Testis (tissue), 3 donors: ENCODE data around the gene IGSF22. TPM values are rescaled to one million over a fixed set of nuclear protein-coding genes. Genes with fewer than 3 reads are reported as not detected.

Experiments
- DNase-seq: peaks from one replicate; pipeline ENCODE4 v3.0.0-alpha.2; 2019
- H3K27ac ChIP-seq, 2 donors: fragments of 200-600 bp; sonication (generic); one replicate each; pipeline ENCODE4 v1.5.1; 2019
- H3K27me3 ChIP-seq: fragments of 200-600 bp; sonication (generic); one replicate; pipeline ENCODE4 v1.5.1; 2019
- H3K36me3 ChIP-seq: fragments of 200-600 bp; sonication (generic); one replicate; pipeline ENCODE4 v1.5.1; 2017; ENCODE audit warnings: low read depth; ENCODE audit errors: missing control alignments
- H3K4me1 ChIP-seq: fragments of 200-600 bp; sonication (generic); one replicate; pipeline ENCODE4 v1.5.1; 2019
- H3K4me3 ChIP-seq, 2 donors: fragments of 200-600 bp; sonication (generic); one replicate each; pipeline ENCODE4 v1.5.1; 2017 to 2019
- H3K9me3 ChIP-seq: fragments of 200-600 bp; sonication (generic); one replicate; pipeline ENCODE4 v1.5.1; 2017
- CTCF ChIP-seq, 3 experiments: fragments of 450-650 bp in 2 of 3; fragments of 200-600 bp in 1 of 3; sonication (generic) in 1 of 3; IDR thresholded peaks; one replicate each; pipeline ENCODE4 v1.5.1; 2016 to 2019; ENCODE audit warnings: antibody characterized with exemption in 3 of 3, mild to moderate bottlenecking in 2 of 3, moderate library complexity in 1 of 3
- POLR2A ChIP-seq: fragments of 450-650 bp; IDR thresholded peaks from one replicate; pipeline ENCODE4 v1.6.1; 2017; ENCODE audit warnings: antibody characterized with exemption, mild to moderate bottlenecking, moderate library complexity
- WGBS, 2 donors: methylation state at CpG; one replicate each; pipeline ENCODE4 v1.1.5; 2018; 5-methylcytosine and 5-hydroxymethylcytosine counted together
- intact Hi-C: fragments of 100-400 bp; cut with DNase I; formaldehyde crosslinking; loops from one replicate; pipeline ENCODE4 v1.15.1; 2023; ENCODE audit warnings: low total_unique reads
- polyA plus RNA-seq: library from polyadenylated mRNA; stranded (reverse); fragments of 350-450 nt; fragmentation: Illumina TruSeq; extraction: RNeasy Lipid Tissue Mini Kit (QIAGEN cat#74804); gene quantifications from one replicate; pipeline ENCODE4 v1.2.3, GENCODE V29; 2014; ENCODE audit warnings: low read depth, low replicate concordance; ENCODE audit not compliant: insufficient read depth
- total RNA-seq, 2 donors: library from RNA; depleted of rRNA; stranded (reverse); fragments of >200 nt; gene quantifications; one replicate each; pipeline ENCODE4 v1.2.3, GENCODE V29; 2016

IGSF22 gene
- total and polyA plus RNA-seq, 3 donors from 2014 or later = 0.94 to 1.7 (median 1.1) TPM

- no peak overlapping the region for H3K27ac ChIP-seq
- 78 to 85% methylated on average over 8 to 12 of the region's 12 CpGs for WGBS, 2 donors
- no peaks in the 10 kb centered on the region for H3K4me1 ChIP-seq
- H3K27me3 ChIP-seq = no peaks in the 10 kb centered on the region
- intact Hi-C loops = no loop called here
- TF ChIP-seq CTCF (IDR thresholded peaks at IDR 0.05) (no peak), POLR2A (no peak)
- H3K4me3 ChIP-seq = no peak overlapping the region
- H3K9me3 ChIP-seq = no peaks in the 10 kb centered on the region
- H3K36me3 ChIP-seq = no peaks in the 10 kb centered on the region
- DNase-seq = no peak
Measured at GRCh38 chr11:18749681-18750319, 23.8 kb upstream of the IGSF22 start.

GRCh38 chr11:18748766-18749365 lies 22.9 kb upstream of the IGSF22 start:
- Histone ChIP-seq H3K4me1 (no peaks in the 10 kb centered on the region), H3K36me3 (no peaks in the 10 kb centered on the region), H3K9me3 (no peaks in the 10 kb centered on the region), H3K27me3 (no peaks in the 10 kb centered on the region), H3K4me3 (no peak overlapping the region), H3K27ac (no peak overlapping the region)
- TF ChIP-seq POLR2A (no peak), CTCF (IDR thresholded peaks at IDR 0.05) (no peak)
- no peak for DNase-seq
- intact Hi-C loops = no loop called here
- WGBS, 2 donors = 81% methylated on average over 13 of the region's 13 CpGs

GRCh38 chr11:18745251-18745650 lies 19.3 kb upstream of the IGSF22 start:
- no peak for TF ChIP-seq POLR2A
- TF ChIP-seq CTCF (IDR thresholded peaks at IDR 0.05) = no peak
- no peaks in the 10 kb centered on the region for H3K4me1 ChIP-seq
- no peak overlapping the region for H3K4me3 ChIP-seq
- H3K9me3 ChIP-seq = no peaks in the 10 kb centered on the region
- H3K27me3 ChIP-seq = no peaks in the 10 kb centered on the region
- intact Hi-C loops = no loop called here
- DNase-seq = no peak
- WGBS, 2 donors = 83 to 90% methylated on average over 6 of the region's 6 CpGs
- no peaks in the 10 kb centered on the region for H3K36me3 ChIP-seq
- H3K27ac ChIP-seq = no peak overlapping the region

- Histone ChIP-seq H3K4me1 (no peaks in the 10 kb centered on the region), H3K27ac (no peak overlapping the region), H3K36me3 (no peaks in the 10 kb centered on the region), H3K27me3 (no peaks in the 10 kb centered on the region), H3K9me3 (no peaks in the 10 kb centered on the region), H3K4me3 (no peak overlapping the region)
- intact Hi-C loops = no loop called here
- no peak for DNase-seq
- no peak for TF ChIP-seq CTCF (IDR thresholded peaks at IDR 0.05)
- TF ChIP-seq POLR2A = no peak
- WGBS, 2 donors = 78 to 87% methylated on average over 13 to 15 of the region's 15 CpGs
Measured at GRCh38 chr11:18743900-18744514, 18.0 kb upstream of the IGSF22 start.
